Iris pigment epithelial cell (primary cell): Measurements from ENCODE around the gene DIAPH2.
"Not testable (repeated sequence)": the region's sequence is repeated elsewhere in the genome, so short reads cannot be mapped to it uniquely, and the experiment has no call there.

ENCODE experiments used
- DNase-seq: peaks from one replicate; pipeline ENCODE4 v3.0.0-alpha.2; 2011; ENCODE audit warnings: low read depth

The DIAPH2 gene

GRCh38 chrX:96715481-96715880, 30.8 kb downstream of the DIAPH2 start:
- no peak for DNase-seq

GRCh38 chrX:96719161-96719875, 34.7 kb downstream of the DIAPH2 start:
- no peak for DNase-seq

- DNase-seq: peak; percentile 11
Measured at GRCh38 chrX:96721354-96721753, 36.7 kb downstream of the DIAPH2 start.

- no peak for DNase-seq
Measured at GRCh38 chrX:96722781-96723180, 38.1 kb downstream of the DIAPH2 start.

GRCh38 chrX:96729053-96729452, 44.4 kb downstream of the DIAPH2 start:
- DNase-seq: no peak

- no peak for DNase-seq
Measured at GRCh38 chrX:96729868-96730643, 45.4 kb downstream of the DIAPH2 start.

GRCh38 chrX:96731000-96731399, 46.4 kb downstream of the DIAPH2 start:
- not testable (repeated sequence) for DNase-seq

- DNase-seq: no peak
Measured at GRCh38 chrX:96743367-96744073, 58.9 kb downstream of the DIAPH2 start.

- DNase-seq: no peak
Measured at GRCh38 chrX:96752781-96753180, 68.1 kb downstream of the DIAPH2 start.

- DNase-seq: no peak
Measured at GRCh38 chrX:96753230-96753629, 68.6 kb downstream of the DIAPH2 start.

- no peak for DNase-seq
Measured at GRCh38 chrX:96756491-96756890, 71.8 kb downstream of the DIAPH2 start.

- DNase-seq: no peak
Measured at GRCh38 chrX:96761566-96761965, 76.9 kb downstream of the DIAPH2 start.

GRCh38 chrX:96763608-96764007, 79.0 kb downstream of the DIAPH2 start:
- DNase-seq: no peak

- no peak for DNase-seq
Measured at GRCh38 chrX:96764864-96765263, 80.2 kb downstream of the DIAPH2 start.

- DNase-seq: peak; percentile 15
Measured at GRCh38 chrX:96770315-96770714, 85.7 kb downstream of the DIAPH2 start.

- no peak for DNase-seq
Measured at GRCh38 chrX:96771486-96771885, 86.8 kb downstream of the DIAPH2 start.

- DNase-seq: no peak
Measured at GRCh38 chrX:96774116-96774515, 89.5 kb downstream of the DIAPH2 start.

GRCh38 chrX:96776966-96777365, 92.3 kb downstream of the DIAPH2 start:
- DNase-seq: peak; percentile 16

- DNase-seq: peak; percentile 18
Measured at GRCh38 chrX:96791559-96791958, 106.9 kb downstream of the DIAPH2 start.

GRCh38 chrX:96792047-96792446, 107.4 kb downstream of the DIAPH2 start:
- no peak for DNase-seq

GRCh38 chrX:96798982-96799381, 114.3 kb downstream of the DIAPH2 start:
- no peak for DNase-seq

GRCh38 chrX:96807318-96807717, 122.7 kb downstream of the DIAPH2 start:
- DNase-seq: no peak

- no peak for DNase-seq
Measured at GRCh38 chrX:96820935-96821334, 136.3 kb downstream of the DIAPH2 start.
